Caco-2 (cell line): ENCODE results near the gene OR2L5. TPM values are rescaled to one million over a fixed set of nuclear protein-coding genes. Genes with fewer than 3 reads are reported as not detected.

Source experiments
- BruUV-seq: library from RNA; stranded (reverse); fragments of 400-500 nt; replicated peaks from 2 replicates; lab custom pipeline; 2021; lab: Mats Ljungman, UMichigan
- CTCF ChIA-PET: fragments of 300-600 bp; sonication (Branson Sonifier 250); formaldehyde crosslinking; loops from one replicate; lab custom pipeline; 2022; ENCODE audit warnings: antibody characterized with exemption; lab: Charles Lee
- POLR2A ChIA-PET: fragments of 300-600 bp; sonication (Branson Sonifier 250); formaldehyde crosslinking; loops from one replicate; lab custom pipeline; 2022; ENCODE audit warnings: antibody characterized with exemption; lab: Charles Lee
- DNase-seq, 2 experiments: peaks; one replicate each; pipeline versions ENCODE4 v3.0.0 to v3.0.0-alpha.2; 2020 to 2022
- H3K27me3 ChIP-seq: replicated peaks from 2 replicates; pipeline ENCODE4 v1.6.0; 2011; ENCODE audit warnings: low read length; ENCODE audit not compliant: control insufficient read depth, insufficient read depth
- H3K36me3 ChIP-seq: 2 replicates; pipeline ENCODE4 v1.5.1; 2011; ENCODE audit warnings: low read length; ENCODE audit not compliant: control insufficient read depth, insufficient read depth
- H3K4me1 ChIP-seq: fragments of 250-450 bp; sonication (Bioruptor Pico); 2 replicates; pipeline ENCODE4 v1.5.1; 2020; ENCODE audit warnings: mild to moderate bottlenecking
- H3K4me3 ChIP-seq: 2 replicates; pipeline ENCODE4 v1.5.1; 2011; ENCODE audit warnings: low read depth, mild to moderate bottlenecking, control low read depth, low read length
- H3K9me3 ChIP-seq: fragments of 250-450 bp; sonication (Bioruptor Pico); 2 replicates; pipeline ENCODE4 v1.5.1; 2020; ENCODE audit warnings: mild to moderate bottlenecking, moderate library complexity
- H3K27ac Mint-ChIP-seq: one replicate; pipeline ENCODE4 v1.8.0; 2022; ENCODE audit warnings: mixed read lengths; ENCODE audit not compliant: unreplicated experiment
- H3K27me3 Mint-ChIP-seq: one replicate; pipeline ENCODE4 v1.8.0; 2022; ENCODE audit warnings: mixed read lengths; ENCODE audit not compliant: insufficient read depth, unreplicated experiment
- H3K36me3 Mint-ChIP-seq: one replicate; pipeline ENCODE4 v1.8.0; 2022; ENCODE audit warnings: mild to moderate bottlenecking, mixed read lengths; ENCODE audit not compliant: insufficient read depth, unreplicated experiment
- H3K4me1 Mint-ChIP-seq: one replicate; pipeline ENCODE4 v1.8.0; 2022; ENCODE audit warnings: low read depth, mixed read lengths; ENCODE audit not compliant: unreplicated experiment
- H3K4me3 Mint-ChIP-seq: one replicate; pipeline ENCODE4 v1.8.0; 2022; ENCODE audit warnings: mild to moderate bottlenecking, moderate library complexity, mixed read lengths; ENCODE audit not compliant: unreplicated experiment
- H3K9me3 Mint-ChIP-seq: one replicate; pipeline ENCODE4 v1.8.0; 2022; ENCODE audit warnings: mixed read lengths; ENCODE audit not compliant: unreplicated experiment
- intact Hi-C: fragments of 100-400 bp; cut with micrococcal nuclease; formaldehyde crosslinking; loops from one replicate; pipeline ENCODE4 v1.10.0; 2022; ENCODE audit not compliant: unreplicated experiment
- total RNA-seq: library from RNA; stranded (reverse); gene quantifications from 2 replicates; pipeline ENCODE4 v1.2.3, GENCODE V29; 2022
- TF ChIP-seq, protein P1 (sequence below), 2 experiments: fragments of 200-600 bp in 1 of 2; IDR thresholded peaks; 1 replicate in 1 of 2; 2 replicates in 1 of 2; pipeline versions ENCODE4 v1.5.1 to v1.8.0; 2011 to 2022; ENCODE audit warnings: antibody characterized with exemption in 1 of 2, control low read depth in 1 of 2, inconsistent platforms in 1 of 2, low read depth in 1 of 2, low read length in 1 of 2, mild to moderate bottlenecking in 1 of 2, moderate library complexity in 1 of 2; ENCODE audit not compliant: insufficient read depth in 1 of 2, severe bottlenecking in 1 of 2, unreplicated experiment in 1 of 2

The OR2L5 gene
- total RNA-seq, 1 experiment from 2014 or later, result not detected

DNA sequence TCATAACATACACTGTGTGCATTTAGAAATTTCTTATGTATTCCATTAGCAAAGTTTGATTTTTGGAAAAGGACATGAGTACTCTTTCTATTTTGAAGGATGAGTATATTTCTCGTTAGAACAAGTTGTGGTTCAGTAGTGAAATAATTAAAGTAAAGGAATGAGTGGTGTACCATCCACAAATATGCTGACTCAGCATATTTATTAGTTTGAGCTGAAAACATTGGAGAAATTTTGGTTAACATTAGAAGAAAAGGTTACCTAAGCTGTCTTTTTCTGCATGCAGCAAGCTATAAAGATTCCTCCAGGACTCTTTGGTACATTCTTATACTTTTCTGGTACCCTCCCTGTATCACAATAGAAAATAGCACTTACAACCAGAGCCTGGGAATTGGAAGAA is 5.7 kb upstream of the OR2L5 start:
- CTCF ChIA-PET, result no interaction called here

DNA sequence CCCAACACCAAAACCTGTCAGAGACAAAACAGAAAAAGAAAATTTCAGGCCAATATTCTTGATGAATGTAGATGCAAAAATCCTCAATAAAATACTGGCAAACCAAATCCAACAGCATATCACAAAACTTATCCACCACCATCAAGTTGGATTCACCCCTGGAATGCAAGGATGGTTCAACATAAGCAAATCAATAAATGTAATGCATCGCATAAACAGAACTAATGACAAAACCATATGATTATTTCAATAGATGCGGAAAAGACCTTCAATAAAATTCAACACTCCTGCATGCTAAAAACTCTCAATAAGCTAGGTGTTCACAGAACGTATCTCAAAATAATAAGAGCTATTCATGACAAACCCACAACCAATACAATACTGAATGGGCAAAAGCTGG is 3.8 kb upstream of the OR2L5 start:
- Mint-ChIP-seq H3K36me3 (no peaks in the 10 kb centered on the region), H3K27ac (no peak overlapping the region), H3K4me1 (no peaks in the 10 kb centered on the region), H3K9me3 (peaks cover 32% of the 10 kb centered on the region), H3K27me3 (no peaks in the 10 kb centered on the region), H3K4me3 (no peak overlapping the region)
- no peak for DNase-seq
- Histone ChIP-seq H3K27me3 (no peaks in the 10 kb centered on the region), H3K4me3 (no peak overlapping the region), H3K36me3 (no peaks in the 10 kb centered on the region), H3K9me3 (peaks cover 5% of the 10 kb centered on the region; the same call in 1 of the 2 replicates), H3K4me1 (no peaks in the 10 kb centered on the region)
- intact Hi-C loops, result no loop called here
- no TSS peak for BruUV-seq
- TF ChIP-seq, protein P1, sequence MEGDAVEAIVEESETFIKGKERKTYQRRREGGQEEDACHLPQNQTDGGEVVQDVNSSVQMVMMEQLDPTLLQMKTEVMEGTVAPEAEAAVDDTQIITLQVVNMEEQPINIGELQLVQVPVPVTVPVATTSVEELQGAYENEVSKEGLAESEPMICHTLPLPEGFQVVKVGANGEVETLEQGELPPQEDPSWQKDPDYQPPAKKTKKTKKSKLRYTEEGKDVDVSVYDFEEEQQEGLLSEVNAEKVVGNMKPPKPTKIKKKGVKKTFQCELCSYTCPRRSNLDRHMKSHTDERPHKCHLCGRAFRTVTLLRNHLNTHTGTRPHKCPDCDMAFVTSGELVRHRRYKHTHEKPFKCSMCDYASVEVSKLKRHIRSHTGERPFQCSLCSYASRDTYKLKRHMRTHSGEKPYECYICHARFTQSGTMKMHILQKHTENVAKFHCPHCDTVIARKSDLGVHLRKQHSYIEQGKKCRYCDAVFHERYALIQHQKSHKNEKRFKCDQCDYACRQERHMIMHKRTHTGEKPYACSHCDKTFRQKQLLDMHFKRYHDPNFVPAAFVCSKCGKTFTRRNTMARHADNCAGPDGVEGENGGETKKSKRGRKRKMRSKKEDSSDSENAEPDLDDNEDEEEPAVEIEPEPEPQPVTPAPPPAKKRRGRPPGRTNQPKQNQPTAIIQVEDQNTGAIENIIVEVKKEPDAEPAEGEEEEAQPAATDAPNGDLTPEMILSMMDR (IDR thresholded peaks at IDR 0.05; ENCODE audit: insufficient read depth in 1 of 2, low read depth in 1 of 2, low read length in 1 of 2, severe bottlenecking in 1 of 2, unreplicated experiment in 1 of 2), result no peak
- ChIA-PET CTCF (no interaction called here), POLR2A (no interaction called here)

More for the DNA sequence above, 5.7 kb upstream of the OR2L5 start:
- no peaks in the 10 kb centered on the region for H3K36me3 Mint-ChIP-seq
- POLR2A ChIA-PET, result interaction anchor here (0.6 kb wide), 1 partner anchor 130 kb away, joined by 3 read pairs; no protein-coding TSS in a partner anchor
- TF ChIP-seq, protein P1 (IDR thresholded peaks at IDR 0.05; ENCODE audit: insufficient read depth in 1 of 2, low read depth in 1 of 2, low read length in 1 of 2, severe bottlenecking in 1 of 2, unreplicated experiment in 1 of 2), result no peak
- H3K27ac Mint-ChIP-seq, result no peak overlapping the region
- H3K9me3 ChIP-seq, result peaks cover 5% of the 10 kb centered on the region; the same call in 1 of the 2 replicates
- intact Hi-C loops, result no loop called here
- H3K4me3 Mint-ChIP-seq, result no peak overlapping the region
- H3K4me1 ChIP-seq, result no peaks in the 10 kb centered on the region
- no peaks in the 10 kb centered on the region for H3K27me3 ChIP-seq
- no peak overlapping the region for H3K4me3 ChIP-seq
- no peaks in the 10 kb centered on the region for H3K27me3 Mint-ChIP-seq
- no peaks in the 10 kb centered on the region for H3K4me1 Mint-ChIP-seq
- peaks cover 43% of the 10 kb centered on the region for H3K9me3 Mint-ChIP-seq
- no peak for DNase-seq
- H3K36me3 ChIP-seq, result no peaks in the 10 kb centered on the region
- BruUV-seq, result no TSS peak

DNA sequence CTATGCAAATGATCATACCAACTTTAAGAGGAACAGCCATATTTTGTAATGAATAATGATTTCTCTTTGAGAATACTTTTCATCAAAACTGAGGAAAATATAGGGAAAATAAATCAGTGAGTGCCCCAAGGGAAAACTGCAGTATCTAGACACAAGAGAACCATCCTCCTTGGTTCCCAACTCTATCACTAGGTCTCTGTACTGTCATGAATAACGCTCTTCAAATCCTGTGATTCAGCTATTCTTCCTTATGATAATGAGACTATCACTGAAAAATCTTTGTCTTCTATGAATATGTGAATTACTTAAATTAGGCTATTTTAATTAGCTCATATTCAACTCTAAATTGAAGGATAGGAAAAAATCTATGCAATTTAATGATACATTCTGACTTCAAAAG is 2.3 kb downstream of the OR2L5 start:
- TF ChIP-seq, protein P1 (IDR thresholded peaks at IDR 0.05; ENCODE audit: insufficient read depth in 1 of 2, low read depth in 1 of 2, low read length in 1 of 2, severe bottlenecking in 1 of 2, unreplicated experiment in 1 of 2), result no peak
- H3K9me3 Mint-ChIP-seq, result peaks cover 24% of the 10 kb centered on the region
- no peaks in the 10 kb centered on the region for H3K36me3 Mint-ChIP-seq
- no peak overlapping the region for H3K27ac Mint-ChIP-seq
- DNase-seq, result no peak
- Histone ChIP-seq H3K27me3 (no peaks in the 10 kb centered on the region), H3K4me1 (no peaks in the 10 kb centered on the region), H3K36me3 (no peaks in the 10 kb centered on the region), H3K4me3 (no peak overlapping the region), H3K9me3 (no peaks in the 10 kb centered on the region)
- H3K4me3 Mint-ChIP-seq, result no peak overlapping the region
- intact Hi-C loops, result no loop called here
- POLR2A ChIA-PET, result no interaction called here
- no peaks in the 10 kb centered on the region for H3K4me1 Mint-ChIP-seq
- no TSS peak for BruUV-seq
- no peaks in the 10 kb centered on the region for H3K27me3 Mint-ChIP-seq
- CTCF ChIA-PET, result no interaction called here
